Fibroblast of lung (primary cell): ENCODE measurements around the gene CFAP46. TPM values are rescaled to one million over a fixed set of nuclear protein-coding genes. Genes with fewer than 3 reads are reported as not detected.

ENCODE experiments used
- DNase-seq, 2 donors: peaks; one replicate each; pipeline versions ENCODE4 v3.0.0 to v3.0.0-alpha.2; 2010; ENCODE audit warnings: low read depth in 2 of 2
- H2AFZ ChIP-seq: 2 replicates; pipeline ENCODE4 v1.5.1; 2012; ENCODE audit warnings: low read length, control low read depth, inconsistent platforms
- H3K27ac ChIP-seq: 2 replicates; pipeline ENCODE4 v1.5.1; 2011; ENCODE audit warnings: low read length, control low read depth; ENCODE audit not compliant: insufficient read depth
- H3K27me3 ChIP-seq: 2 replicates; pipeline ENCODE4 v1.5.1; 2011; ENCODE audit warnings: mild to moderate bottlenecking, low read length; ENCODE audit not compliant: control insufficient read depth, insufficient read depth
- H3K36me3 ChIP-seq: 2 replicates; pipeline ENCODE4 v1.5.1; 2011; ENCODE audit warnings: low read length; ENCODE audit not compliant: control insufficient read depth, insufficient read depth
- H3K4me1 ChIP-seq: 2 replicates; pipeline ENCODE4 v1.5.1; 2011; ENCODE audit warnings: low read length; ENCODE audit not compliant: control insufficient read depth, insufficient read depth; ENCODE audit errors: extremely low read depth
- H3K4me2 ChIP-seq: 2 replicates; pipeline ENCODE4 v1.5.1; 2011; ENCODE audit warnings: low read length, control low read depth; ENCODE audit not compliant: insufficient read depth; ENCODE audit errors: extremely low read depth
- H3K4me3 ChIP-seq, 4 experiments: fragments of 200-600 bp in 1 of 4; sonication (generic) in 1 of 4; replicated peaks in 1 of 4; 2 replicates each; pipeline ENCODE4 v1.5.1; 2011 to 2016; ENCODE audit warnings: low read length in 4 of 4, low read depth in 3 of 4, mild to moderate bottlenecking in 3 of 4, control low read depth in 2 of 4, inconsistent platforms in 1 of 4, mixed read lengths in 1 of 4; ENCODE audit not compliant: insufficient read depth in 1 of 4; ENCODE audit errors: control extremely low read depth in 1 of 4
- H3K79me2 ChIP-seq: 2 replicates; pipeline ENCODE4 v1.5.1; 2012; ENCODE audit warnings: mild to moderate bottlenecking, low read length, inconsistent platforms; ENCODE audit not compliant: control insufficient read depth, insufficient read depth
- H3K9ac ChIP-seq: 2 replicates; pipeline ENCODE4 v1.5.1; 2011; ENCODE audit warnings: mild to moderate bottlenecking, low read length, control low read depth; ENCODE audit not compliant: insufficient read depth
- H3K9me3 ChIP-seq: 2 replicates; pipeline ENCODE4 v1.5.1; 2012; ENCODE audit warnings: low read depth, low read length; ENCODE audit not compliant: control insufficient read depth, insufficient read depth
- H4K20me1 ChIP-seq: 2 replicates; pipeline ENCODE4 v1.5.1; 2011; ENCODE audit warnings: low read length; ENCODE audit not compliant: control insufficient read depth, insufficient read depth; ENCODE audit errors: extremely low read depth
- EZH2 ChIP-seq: IDR thresholded peaks from 2 replicates; pipeline ENCODE4 v1.5.1; 2012; ENCODE audit warnings: low read length, control low read depth, mild to moderate bottlenecking; ENCODE audit errors: missing control alignments
- polyA plus RNA-seq, 2 donors: library from polyadenylated mRNA; depleted of rRNA in 1 of 2; stranded (reverse) in 1 of 2; unstranded in 1 of 2; fragments of >200 nt; gene quantifications; 2 replicates each; pipeline ENCODE4 v1.2.1, GENCODE V29; 2011 to 2012; ENCODE audit warnings: missing spikeins in 1 of 2
- total RNA-seq: library from RNA; depleted of rRNA; stranded (reverse); fragments of >200 nt; gene quantifications from 2 replicates; pipeline ENCODE4 v1.2.1, GENCODE V29; 2014
- TF ChIP-seq, protein P1 (sequence below), 2 donors: IDR thresholded peaks in 1 of 2; conservative IDR thresholded peaks in 1 of 2; 1 replicate in 1 of 2; 2 replicates in 1 of 2; pipeline ENCODE4 v1.5.1; 2011 to 2012; ENCODE audit warnings: low read length in 2 of 2, control low read depth in 1 of 2, inconsistent platforms in 1 of 2, low read depth in 1 of 2, mild to moderate bottlenecking in 1 of 2

The CFAP46 gene
- total and polyA plus RNA-seq, 2 donors (not counting 1 experiment from before 2014, with no cell fraction given): 0.25 to 0.66 TPM

DNA sequence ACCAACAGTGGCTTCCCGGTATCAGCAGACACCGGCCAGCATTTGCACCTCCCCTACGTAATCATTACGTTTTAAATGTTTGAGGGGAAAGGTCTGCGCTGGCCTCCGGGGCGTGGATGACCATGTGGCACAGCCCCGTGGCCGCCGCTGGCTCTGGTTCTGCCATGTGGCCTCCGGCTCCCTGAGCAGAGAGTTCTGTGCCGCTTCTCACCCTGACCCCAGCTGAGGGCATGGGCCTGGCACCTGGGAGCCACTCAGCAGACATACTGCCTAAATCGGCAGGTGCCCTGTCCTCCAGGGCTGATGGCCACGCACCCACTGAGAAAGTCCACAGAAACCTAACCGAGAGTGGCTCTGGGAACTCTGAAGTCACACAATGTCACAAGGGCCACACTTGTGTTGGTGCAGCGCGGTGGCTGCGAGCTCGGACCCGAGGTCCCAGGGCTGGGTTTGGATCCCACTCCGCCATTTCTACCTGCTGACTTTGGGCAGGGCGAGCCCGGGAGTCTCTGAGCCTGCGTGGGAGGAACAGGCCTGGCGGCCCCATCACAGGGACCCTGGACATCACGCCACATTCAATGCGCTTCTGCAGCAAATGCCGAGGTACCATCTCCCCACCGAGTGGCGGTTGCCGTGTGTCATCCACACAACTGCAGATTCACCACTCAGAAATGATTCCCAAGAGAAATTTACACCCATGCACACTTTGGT is 25.3 kb downstream of the CFAP46 start:
- H3K79me2 ChIP-seq: no peaks in the 10 kb centered on the region
- no peak overlapping the region for H3K27ac ChIP-seq
- no peak for DNase-seq
- H4K20me1 ChIP-seq: no peaks in the 10 kb centered on the region
- H3K9me3 ChIP-seq: no peaks in the 10 kb centered on the region
- H3K4me1 ChIP-seq: no peaks in the 10 kb centered on the region
- H3K4me2 ChIP-seq: no peak overlapping the region
- H3K27me3 ChIP-seq: no peaks in the 10 kb centered on the region
- H3K9ac ChIP-seq: no peak overlapping the region
- no peak overlapping the region for H2AFZ ChIP-seq
- no peak overlapping the region for H3K4me3 ChIP-seq
- TF ChIP-seq, protein P1, sequence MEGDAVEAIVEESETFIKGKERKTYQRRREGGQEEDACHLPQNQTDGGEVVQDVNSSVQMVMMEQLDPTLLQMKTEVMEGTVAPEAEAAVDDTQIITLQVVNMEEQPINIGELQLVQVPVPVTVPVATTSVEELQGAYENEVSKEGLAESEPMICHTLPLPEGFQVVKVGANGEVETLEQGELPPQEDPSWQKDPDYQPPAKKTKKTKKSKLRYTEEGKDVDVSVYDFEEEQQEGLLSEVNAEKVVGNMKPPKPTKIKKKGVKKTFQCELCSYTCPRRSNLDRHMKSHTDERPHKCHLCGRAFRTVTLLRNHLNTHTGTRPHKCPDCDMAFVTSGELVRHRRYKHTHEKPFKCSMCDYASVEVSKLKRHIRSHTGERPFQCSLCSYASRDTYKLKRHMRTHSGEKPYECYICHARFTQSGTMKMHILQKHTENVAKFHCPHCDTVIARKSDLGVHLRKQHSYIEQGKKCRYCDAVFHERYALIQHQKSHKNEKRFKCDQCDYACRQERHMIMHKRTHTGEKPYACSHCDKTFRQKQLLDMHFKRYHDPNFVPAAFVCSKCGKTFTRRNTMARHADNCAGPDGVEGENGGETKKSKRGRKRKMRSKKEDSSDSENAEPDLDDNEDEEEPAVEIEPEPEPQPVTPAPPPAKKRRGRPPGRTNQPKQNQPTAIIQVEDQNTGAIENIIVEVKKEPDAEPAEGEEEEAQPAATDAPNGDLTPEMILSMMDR (conservative IDR thresholded peaks at IDR 0.05 in 1 of 2, IDR thresholded peaks at IDR 0.05 in 1 of 2; ENCODE audit: low read depth in 1 of 2, low read length in 2 of 2): no peak
- no peak for TF ChIP-seq EZH2
- H3K36me3 ChIP-seq: no peaks in the 10 kb centered on the region

DNA sequence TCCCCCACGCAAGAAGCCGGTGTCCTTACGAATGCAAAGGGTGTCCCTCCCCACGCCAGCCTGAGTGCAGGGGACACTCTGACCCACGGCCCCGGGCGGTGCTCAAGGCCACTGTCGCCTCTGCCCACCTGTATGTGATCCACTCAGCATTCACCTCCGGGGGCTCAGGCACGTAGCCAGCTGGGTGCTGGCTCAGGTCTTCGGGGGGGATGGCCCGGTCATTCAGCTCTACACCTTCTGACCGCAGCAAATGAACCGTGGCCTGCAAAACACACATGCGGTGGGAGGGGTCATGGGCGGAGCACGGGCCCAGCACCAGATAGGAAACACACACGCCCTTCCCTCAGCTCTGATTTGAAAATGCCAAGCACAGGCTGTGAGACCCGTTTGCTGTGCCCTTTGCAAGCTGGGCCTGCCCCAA is 25.9 kb downstream of the CFAP46 start:
- H3K79me2 ChIP-seq: no peaks in the 10 kb centered on the region
- H3K27me3 ChIP-seq: no peaks in the 10 kb centered on the region
- no peaks in the 10 kb centered on the region for H3K36me3 ChIP-seq
- H3K4me3 ChIP-seq: no peak overlapping the region
- no peak overlapping the region for H2AFZ ChIP-seq
- H3K9me3 ChIP-seq: no peaks in the 10 kb centered on the region
- no peak overlapping the region for H3K4me2 ChIP-seq
- no peaks in the 10 kb centered on the region for H4K20me1 ChIP-seq
- H3K4me1 ChIP-seq: no peaks in the 10 kb centered on the region
- H3K9ac ChIP-seq: no peak overlapping the region
- TF ChIP-seq, protein P1 (conservative IDR thresholded peaks at IDR 0.05 in 1 of 2, IDR thresholded peaks at IDR 0.05 in 1 of 2; ENCODE audit: low read depth in 1 of 2, low read length in 2 of 2): no peak
- no peak for TF ChIP-seq EZH2
- H3K27ac ChIP-seq: no peak overlapping the region
- no peak for DNase-seq

DNA sequence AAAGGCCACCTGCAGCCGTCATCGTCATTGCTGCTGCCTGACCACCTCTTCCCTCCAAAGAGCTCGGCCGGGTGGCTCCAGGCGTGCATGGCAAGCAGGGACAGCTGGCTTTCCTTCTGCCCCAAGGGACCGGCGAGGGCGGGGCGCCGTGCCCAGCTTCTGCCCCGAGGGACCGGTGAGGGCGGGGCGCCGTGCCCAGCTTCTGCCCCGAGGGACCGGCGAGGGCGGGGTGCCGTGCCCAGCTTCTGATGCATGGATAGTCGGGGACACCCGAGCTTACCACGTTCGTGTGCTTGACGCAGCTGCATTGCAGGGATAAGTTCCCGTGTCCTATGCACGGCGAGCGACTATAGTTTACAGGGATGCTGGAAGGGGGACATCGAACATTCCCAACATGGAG is 27.0 kb downstream of the CFAP46 start:
- H3K27me3 ChIP-seq: no peaks in the 10 kb centered on the region
- H3K9me3 ChIP-seq: no peaks in the 10 kb centered on the region
- H4K20me1 ChIP-seq: no peaks in the 10 kb centered on the region
- no peak overlapping the region for H3K27ac ChIP-seq
- no peaks in the 10 kb centered on the region for H3K4me1 ChIP-seq
- no peak overlapping the region for H3K4me3 ChIP-seq
- no peak overlapping the region for H3K9ac ChIP-seq
- H3K36me3 ChIP-seq: no peaks in the 10 kb centered on the region
- no peak overlapping the region for H3K4me2 ChIP-seq
- TF ChIP-seq, protein P1 (conservative IDR thresholded peaks at IDR 0.05 in 1 of 2, IDR thresholded peaks at IDR 0.05 in 1 of 2; ENCODE audit: low read depth in 1 of 2, low read length in 2 of 2): no peak
- no peak for TF ChIP-seq EZH2
- DNase-seq: no peak
- H2AFZ ChIP-seq: no peak overlapping the region
- H3K79me2 ChIP-seq: no peaks in the 10 kb centered on the region
